Esophagus squamous epithelium (tissue), 5 donors: ENCODE measurements around the gene PRKCI. TPM values are rescaled to one million over a fixed set of nuclear protein-coding genes. Genes with fewer than 3 reads are reported as not detected.
"Not testable (repeated sequence)": the region's sequence is repeated elsewhere in the genome, so short reads cannot be mapped to it uniquely, and the experiment has no call there.

Experiments used
- DNase-seq: peaks from one replicate; lab custom pipeline; 2025; lab: John Stamatoyannopoulos, UW
- H3K27ac ChIP-seq, 4 donors: fragments of 200-600 bp; sonication (generic); one replicate each; pipeline ENCODE4 v1.5.1; 2016 to 2019; ENCODE audit warnings: mild to moderate bottlenecking in 1 of 4
- H3K27me3 ChIP-seq, 4 donors: fragments of 200-600 bp; sonication (generic); 1 replicate in 3 of 4; 2 replicates in 1 of 4; pipeline versions ENCODE4 v1.5.1 to v1.6.0; 2017 to 2021; ENCODE audit warnings: antibody characterized with exemption in 1 of 4
- H3K36me3 ChIP-seq, 3 donors: fragments of 200-600 bp; sonication (generic); one replicate each; pipeline ENCODE4 v1.5.1; 2016 to 2019
- H3K4me1 ChIP-seq, 3 donors: fragments of 200-600 bp; sonication (generic); one replicate each; pipeline ENCODE4 v1.5.1; 2017 to 2019
- H3K4me3 ChIP-seq, 4 donors: fragments of 200-600 bp; sonication (generic); 1 replicate in 3 of 4; 2 replicates in 1 of 4; pipeline ENCODE4 v1.5.1; 2016 to 2019; ENCODE audit warnings: mild to moderate bottlenecking in 2 of 4, moderate library complexity in 1 of 4
- H3K9me3 ChIP-seq, 3 donors: fragments of 200-600 bp; sonication (generic); one replicate each; pipeline ENCODE4 v1.5.1; 2016 to 2019
- CTCF ChIP-seq, 6 experiments: fragments of 450-650 bp in 4 of 6; fragments of 200-600 bp in 2 of 6; sonication (generic) in 2 of 6; IDR thresholded peaks; one replicate each; pipeline ENCODE4 v1.5.1; 2016 to 2019; ENCODE audit warnings: antibody characterized with exemption in 6 of 6, mild to moderate bottlenecking in 4 of 6, moderate library complexity in 4 of 6
- POLR2A ChIP-seq, 4 donors: fragments of 450-650 bp; IDR thresholded peaks; one replicate each; pipeline ENCODE4 v1.6.1; 2017; ENCODE audit warnings: antibody characterized with exemption in 4 of 4, mild to moderate bottlenecking in 4 of 4, moderate library complexity in 3 of 4
- WGBS, 2 donors: methylation state at CpG; one replicate each; pipeline ENCODE4 v1.1.5; 2018; 5-methylcytosine and 5-hydroxymethylcytosine counted together
- intact Hi-C: fragments of 100-400 bp; cut with DNase I; formaldehyde crosslinking; loops from one replicate; pipeline ENCODE4 v1.15.0; 2022
- total RNA-seq, 4 donors: library from RNA; depleted of rRNA; stranded (reverse); fragments of >200 nt; gene quantifications; one replicate each; pipeline ENCODE4 v1.1.0, GENCODE V29; 2016
- donor health status: DM: yes; HTN: yes; CAD: no.

Gene PRKCI
- total RNA-seq, 4 donors from 2014 or later, result 27.7 to 41.1 (median 35.3) TPM

GRCh38 chr3:170257145-170257544 lies 34.9 kb downstream of the PRKCI start:
- intact Hi-C loops, result no loop called here
- peaks cover 0 to 15% (median 3%) of the 10 kb centered on the region in 3 donors for H3K4me1 ChIP-seq
- no peak for TF ChIP-seq CTCF (IDR thresholded peaks at IDR 0.05)
- TF ChIP-seq POLR2A (IDR thresholded peaks at IDR 0.05), result no peak
- no peaks in the 10 kb centered on the region for H3K27me3 ChIP-seq
- no peak overlapping the region for H3K4me3 ChIP-seq
- H3K36me3 ChIP-seq, result peaks cover 0 to 29% (median 0%) of the 10 kb centered on the region in 3 donors
- peaks cover 0 to 3% (median 0%) of the 10 kb centered on the region in 3 donors for H3K9me3 ChIP-seq
- 82 to 90% methylated on average over 2 of the region's 2 CpGs for WGBS, 2 donors
- H3K27ac ChIP-seq, result no peak overlapping the region
- no peak for DNase-seq

- peak overlapping the region in 2 of 4 donors; percentile 32 to 50 for H3K27ac ChIP-seq
- 94% methylated on average over 3 of the region's 3 CpGs for WGBS, 2 donors
- H3K36me3 ChIP-seq, result peaks cover 0 to 31% (median 0%) of the 10 kb centered on the region in 3 donors
- peaks cover 0 to 15% (median 3%) of the 10 kb centered on the region in 3 donors for H3K4me1 ChIP-seq
- H3K9me3 ChIP-seq, result peaks cover 0 to 3% (median 0%) of the 10 kb centered on the region in 3 donors
- no peak for TF ChIP-seq CTCF (IDR thresholded peaks at IDR 0.05)
- H3K27me3 ChIP-seq, result no peaks in the 10 kb centered on the region
- no peak for DNase-seq
- intact Hi-C loops, result no loop called here
- H3K4me3 ChIP-seq, result no peak overlapping the region
Observed at GRCh38 chr3:170258105-170258487, 35.9 kb downstream of the PRKCI start.

- no peak overlapping the region for H3K27ac ChIP-seq
- no peak overlapping the region for H3K4me3 ChIP-seq
- H3K27me3 ChIP-seq, result no peaks in the 10 kb centered on the region
- WGBS, 2 donors, result 55 to 60% methylated on average over 4 of the region's 4 CpGs
- no peak for TF ChIP-seq CTCF (IDR thresholded peaks at IDR 0.05)
- TF ChIP-seq POLR2A (IDR thresholded peaks at IDR 0.05), result no peak
- H3K36me3 ChIP-seq, result peaks cover 0 to 49% (median 0%) of the 10 kb centered on the region in 3 donors
- intact Hi-C loops, result no loop called here
- peaks cover 0 to 15% (median 3%) of the 10 kb centered on the region in 3 donors for H3K4me1 ChIP-seq
- H3K9me3 ChIP-seq, result peaks cover 0 to 3% (median 0%) of the 10 kb centered on the region in 3 donors
- DNase-seq, result no peak
Observed at GRCh38 chr3:170259907-170260306, 37.7 kb downstream of the PRKCI start.

- intact Hi-C loops, result no loop called here
- H3K27me3 ChIP-seq, result no peaks in the 10 kb centered on the region
- no peaks in the 10 kb centered on the region for H3K9me3 ChIP-seq
- H3K27ac ChIP-seq, result no peak overlapping the region
- no peak overlapping the region for H3K4me3 ChIP-seq
- peaks cover 0 to 82% (median 2%) of the 10 kb centered on the region in 3 donors for H3K36me3 ChIP-seq
- WGBS, 2 donors, result 90 to 95% methylated on average over 5 of the region's 5 CpGs
- TF ChIP-seq CTCF (IDR thresholded peaks at IDR 0.05) (no peak), POLR2A (IDR thresholded peaks at IDR 0.05) (no peak)
- H3K4me1 ChIP-seq, result no peaks in the 10 kb centered on the region
- no peak for DNase-seq
Observed at GRCh38 chr3:170267793-170268192, 45.6 kb downstream of the PRKCI start.

GRCh38 chr3:170269673-170270254 lies 47.5 kb downstream of the PRKCI start:
- peaks cover 0 to 83% (median 10%) of the 10 kb centered on the region in 3 donors for H3K36me3 ChIP-seq
- H3K4me3 ChIP-seq, DNase-seq, intact Hi-C loops, H3K27me3 ChIP-seq, H3K4me1 ChIP-seq, H3K27ac ChIP-seq, H3K9me3 ChIP-seq: not testable (repeated sequence)
- WGBS, 2 donors, result 94 to 98% methylated on average over 8 of the region's 8 CpGs
